GM19463 (cell line): ENCODE results near the gene PLXNB3.
"Not testable (repeated sequence)": the region's sequence is repeated elsewhere in the genome, so short reads cannot be mapped to it uniquely, and the experiment has no call there.

Experiments
- ATAC-seq: cut with Tn5 transposase; IDR thresholded peaks from one replicate; pipeline ENCODE4 v1.9.1; 2021; ENCODE audit warnings: mild to moderate bottlenecking, moderate library complexity; ENCODE audit not compliant: unreplicated experiment

The PLXNB3 gene

GRCh38 chrX:153731845-153732215 lies 32.2 kb upstream of the PLXNB3 start:
- ATAC-seq, result no peak

- ATAC-seq, result no peak
Observed at GRCh38 chrX:153732401-153732800, 31.6 kb upstream of the PLXNB3 start.

GRCh38 chrX:153733651-153734240 lies 30.3 kb upstream of the PLXNB3 start:
- no peak for ATAC-seq

GRCh38 chrX:153734871-153735270 lies 29.2 kb upstream of the PLXNB3 start:
- ATAC-seq, result no peak

- ATAC-seq, result no peak
Observed at GRCh38 chrX:153735274-153735673, 28.8 kb upstream of the PLXNB3 start.

- ATAC-seq, result no peak
Observed at GRCh38 chrX:153736071-153736820, 27.8 kb upstream of the PLXNB3 start.

- no peak for ATAC-seq
Observed at GRCh38 chrX:153736871-153737441, 27.1 kb upstream of the PLXNB3 start.

- no peak for ATAC-seq
Observed at GRCh38 chrX:153738056-153738605, 25.9 kb upstream of the PLXNB3 start.

- no peak for ATAC-seq
Observed at GRCh38 chrX:153739754-153740486, 24.1 kb upstream of the PLXNB3 start.

GRCh38 chrX:153740631-153741222 lies 23.3 kb upstream of the PLXNB3 start:
- ATAC-seq, result no peak

GRCh38 chrX:153741446-153741845 lies 22.6 kb upstream of the PLXNB3 start:
- ATAC-seq, result no peak

- ATAC-seq, result not testable (repeated sequence)
Observed at GRCh38 chrX:153742111-153742510, 21.9 kb upstream of the PLXNB3 start.

- not testable (repeated sequence) for ATAC-seq
Observed at GRCh38 chrX:153742796-153743467, 21.1 kb upstream of the PLXNB3 start.

GRCh38 chrX:153743468-153744209 lies 20.4 kb upstream of the PLXNB3 start:
- not testable (repeated sequence) for ATAC-seq

GRCh38 chrX:153744210-153745066 lies 19.6 kb upstream of the PLXNB3 start:
- ATAC-seq, result no peak

GRCh38 chrX:153745067-153745433 lies 19.0 kb upstream of the PLXNB3 start:
- not testable (repeated sequence) for ATAC-seq

- ATAC-seq, result no peak
Observed at GRCh38 chrX:153746359-153746758, 17.7 kb upstream of the PLXNB3 start.

GRCh38 chrX:153746991-153747390 lies 17.1 kb upstream of the PLXNB3 start:
- not testable (repeated sequence) for ATAC-seq

GRCh38 chrX:153749017-153749416 lies 15.0 kb upstream of the PLXNB3 start:
- not testable (repeated sequence) for ATAC-seq
